GM21423 (cell line): Measurements from ENCODE around the gene P2RX5.
"Not testable (repeated sequence)": the region's sequence is repeated elsewhere in the genome, so short reads cannot be mapped to it uniquely, and the experiment has no call there.

Source experiments
- ATAC-seq: cut with Tn5 transposase; IDR thresholded peaks from one replicate; pipeline ENCODE4 v1.9.1; 2021; ENCODE audit warnings: mild to moderate bottlenecking, moderate library complexity; ENCODE audit not compliant: unreplicated experiment

The P2RX5 gene

DNA sequence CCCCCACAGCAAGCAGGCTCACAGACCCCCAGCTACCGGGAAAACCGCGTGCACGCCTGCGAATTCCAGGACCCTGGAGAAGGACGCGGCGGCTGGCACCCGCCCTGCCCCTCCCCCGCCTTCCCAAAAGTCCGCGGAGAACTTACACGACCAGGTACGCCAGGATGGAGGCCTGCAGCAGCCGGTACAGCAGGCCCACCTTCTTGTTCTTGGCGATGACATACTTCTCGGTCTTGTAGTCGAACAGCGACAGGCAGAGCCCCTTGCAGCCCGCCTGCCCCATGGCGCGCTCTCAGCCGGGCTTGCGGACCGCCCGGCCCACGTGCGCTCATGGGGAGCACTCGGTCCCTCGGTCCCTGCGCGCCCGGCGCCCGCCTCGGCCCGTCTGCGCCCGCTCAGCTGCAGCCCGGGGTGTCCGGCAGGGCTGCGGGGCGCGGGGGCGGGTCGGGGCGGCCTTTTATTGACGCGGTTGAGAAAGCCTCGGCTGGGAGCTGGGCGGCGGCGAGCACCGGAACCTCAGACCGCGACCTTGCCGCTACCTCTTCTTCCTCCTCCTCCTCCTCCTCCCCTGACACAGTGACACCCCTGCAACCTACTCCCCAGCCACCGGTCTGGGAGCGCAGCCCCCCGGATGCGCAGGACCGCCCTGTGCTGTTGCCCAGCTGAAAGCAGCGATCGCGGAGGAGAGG, at the start of gene P2RX5:
TSS of gene P2RX5 (minus strand) at position 433 of the 689 bp plus-strand sequence. CDS start at position 283, 150 bp downstream.
- no peak for ATAC-seq

- ATAC-seq: no peak
Measured at GRCh38 chr17:3745071-3745470, 49.1 kb upstream of the P2RX5 start.

GRCh38 chr17:3744014-3744413, 48.1 kb upstream of the P2RX5 start:
- ATAC-seq: no peak

GRCh38 chr17:3740611-3741073, 44.7 kb upstream of the P2RX5 start:
- peak; percentile 53 for ATAC-seq

- ATAC-seq: no peak
Measured at GRCh38 chr17:3739422-3740124, 43.6 kb upstream of the P2RX5 start.

GRCh38 chr17:3738562-3739295, 42.8 kb upstream of the P2RX5 start:
- ATAC-seq: no peak

DNA sequence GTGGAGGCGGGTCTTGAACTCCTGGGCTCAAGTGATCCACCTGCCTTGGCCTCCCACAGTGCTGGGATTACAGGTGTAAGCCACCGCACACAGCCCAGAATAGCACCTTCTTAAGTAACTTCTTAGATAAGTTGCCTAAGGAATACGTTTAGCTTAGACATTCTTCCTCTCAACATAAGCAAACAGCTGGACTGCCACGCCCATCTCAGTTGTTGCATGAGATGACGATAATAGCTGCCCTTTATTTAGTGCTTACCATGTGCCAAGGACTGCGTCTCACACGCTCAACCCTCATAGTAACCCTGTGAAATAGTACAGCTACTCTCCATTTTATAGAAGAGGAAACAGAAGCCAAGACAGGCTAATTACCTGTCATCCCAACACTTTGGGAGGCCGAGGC, 39.6 kb upstream of the P2RX5 start:
- ATAC-seq: no peak

- ATAC-seq: not testable (repeated sequence)
Measured at GRCh38 chr17:3734911-3735276, 38.9 kb upstream of the P2RX5 start.

DNA sequence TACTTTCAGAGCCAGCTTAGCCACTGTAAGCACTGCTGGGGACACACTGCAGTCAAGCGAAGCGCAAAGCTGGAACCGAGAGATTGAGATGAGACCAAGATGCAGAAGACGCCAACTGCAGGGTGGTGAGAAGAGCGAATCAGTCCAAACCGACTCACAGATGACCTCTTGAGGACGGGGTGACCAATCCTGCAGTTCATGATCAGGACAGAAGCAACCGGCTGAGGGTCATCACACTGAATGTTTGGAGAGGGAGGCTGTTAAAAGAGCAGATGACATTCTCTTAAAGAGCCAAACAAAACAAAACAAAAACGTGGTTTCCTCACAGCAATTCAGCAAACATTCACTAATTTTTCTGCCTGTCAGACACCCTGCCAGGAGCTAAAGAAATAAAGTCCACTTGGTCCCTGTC, 36.3 kb upstream of the P2RX5 start:
- no peak for ATAC-seq

DNA sequence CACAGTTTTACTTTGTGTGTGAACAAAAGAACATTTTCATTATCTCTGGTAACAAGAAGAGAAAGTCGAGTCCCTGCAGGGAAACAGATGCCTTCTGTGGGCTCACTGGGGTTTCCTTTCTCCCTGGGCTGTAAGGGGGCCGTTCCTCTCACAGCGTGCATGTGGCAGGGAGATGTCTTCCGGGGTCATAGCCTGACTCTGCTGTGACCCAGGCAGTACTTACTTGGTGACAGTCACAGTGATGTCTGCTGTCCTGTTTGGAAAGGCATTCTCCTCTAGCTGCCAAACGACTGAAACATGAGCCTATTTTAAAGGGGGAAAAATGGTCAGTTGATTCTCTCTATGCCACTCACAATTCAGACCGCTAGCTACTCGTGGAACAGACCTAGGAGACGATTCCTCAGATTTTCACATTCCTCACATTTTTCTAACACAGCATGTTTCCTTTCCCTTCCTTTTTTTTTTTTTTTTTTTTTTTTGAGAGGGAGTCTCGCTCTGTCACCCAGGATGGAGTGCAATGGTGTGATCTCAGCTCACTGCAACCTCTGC, 35.0 kb upstream of the P2RX5 start:
- no peak for ATAC-seq

DNA sequence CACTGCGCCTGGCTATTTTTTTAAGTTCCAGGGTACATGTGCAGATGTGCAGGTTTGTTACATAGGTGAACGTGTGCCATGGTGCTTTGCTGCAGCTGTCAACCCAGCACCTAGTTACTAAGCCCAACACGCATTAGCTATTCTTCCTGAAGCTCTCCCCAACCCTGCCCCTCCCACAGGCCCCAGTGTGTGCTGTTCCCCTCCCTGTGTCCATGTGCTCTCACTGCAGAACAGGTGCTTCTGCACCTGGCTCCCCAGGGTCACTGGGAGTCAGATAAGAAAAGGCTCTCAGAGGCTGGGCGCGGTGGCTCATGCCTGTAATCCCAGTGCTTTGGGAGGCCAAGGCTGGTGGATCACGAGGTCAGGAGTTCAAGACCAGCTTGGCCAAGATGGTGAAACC, 33.9 kb upstream of the P2RX5 start:
- no peak for ATAC-seq

GRCh38 chr17:3728099-3728498, 32.1 kb upstream of the P2RX5 start:
- not testable (repeated sequence) for ATAC-seq

GRCh38 chr17:3727041-3727440, 31.1 kb upstream of the P2RX5 start:
- no peak for ATAC-seq

GRCh38 chr17:3724378-3725077, 28.6 kb upstream of the P2RX5 start:
- no peak for ATAC-seq

GRCh38 chr17:3723556-3724377, 27.8 kb upstream of the P2RX5 start, which contains the start of gene HASPIN:
TSS of gene HASPIN (plus strand) at chr17:3723903. CDS start at chr17:3723936, 33 bp downstream.
- peak; percentile 81 for ATAC-seq

DNA sequence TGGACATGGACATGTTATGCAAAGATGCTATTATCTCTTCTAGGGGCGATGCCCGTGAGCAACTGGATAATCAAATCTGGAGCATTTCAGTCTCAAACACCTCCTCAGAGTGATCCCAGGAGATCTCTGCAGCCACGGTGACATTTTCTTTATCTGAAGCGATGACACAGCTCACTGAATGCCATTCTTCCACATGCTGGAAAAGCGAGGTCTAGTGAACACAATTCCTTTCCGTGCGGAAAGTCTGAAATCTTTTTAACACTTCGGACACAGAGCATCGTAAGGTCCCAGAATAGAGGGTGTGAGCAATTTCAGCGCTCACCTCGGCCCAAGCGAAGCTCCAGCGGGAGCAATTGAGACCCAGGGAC, 27.2 kb upstream of the P2RX5 start:
- ATAC-seq: no peak

GRCh38 chr17:3722716-3723115, 26.8 kb upstream of the P2RX5 start:
- no peak for ATAC-seq

GRCh38 chr17:3719265-3719664, 23.3 kb upstream of the P2RX5 start:
- no peak for ATAC-seq

GRCh38 chr17:3718201-3718600, 22.2 kb upstream of the P2RX5 start:
- no peak for ATAC-seq

GRCh38 chr17:3715296-3715695, 19.3 kb upstream of the P2RX5 start:
- no peak for ATAC-seq
